ENCODE measurements around the gene PRKAR1A.

- TF ChIP-seq CTCF (IDR thresholded peaks at IDR 0.05) (no peak), POLR2A (IDR thresholded peaks at IDR 0.05) (no peak)
Observed at GRCh38 chr17:68572138-68572842, 60.1 kb downstream of the PRKAR1A start.
